ENCODE measurements around the gene COL5A1. TPM values are rescaled to one million over a fixed set of nuclear protein-coding genes. Genes with fewer than 3 reads are reported as not detected.

Gene COL5A1
- total RNA-seq, 1 experiment from 2014 or later = 9.5 TPM

- no peak overlapping the region for H3K23ac ChIP-seq (ENCODE audit: insufficient read length, low read depth, low read length)
- WGBS (ENCODE audit: extremely low coverage, insufficient read length, low lambda C conversion rate) = no CpG with 5 or more reads among the region's 9 CpGs
- H3K27ac ChIP-seq (ENCODE audit: insufficient read length, low read depth, low read length) = no peak overlapping the region
These were observed 79.2 kb downstream of the COL5A1 start for GRCh38 chr9:134720796-134721195.

More at GRCh38 chr9:134720796-134721195, 79.2 kb downstream of the COL5A1 start:
- Histone ChIP-seq H3K56ac (ENCODE audit: insufficient read length, low read depth, low read length) (no peak overlapping the region), H2BK20ac (ENCODE audit: low read depth, low read length, poor library complexity, severe bottlenecking) (no peak overlapping the region), H3K23me2 (ENCODE audit: insufficient read length, low read depth, low read length, poor library complexity, severe bottlenecking) (no peaks in the 10 kb centered on the region), H4K8ac (replicated peaks; ENCODE audit: insufficient read length, low read depth, low read length) (no peak overlapping the region), H3K9ac (ENCODE audit: extremely low read depth, insufficient read length, low read length) (no peak overlapping the region), H4K5ac (ENCODE audit: insufficient read length, low read depth, low read length) (no peak overlapping the region), H2BK12ac (ENCODE audit: insufficient read length, low read depth, low read length) (no peak overlapping the region), H3K4ac (ENCODE audit: low read depth, low read length) (no peak overlapping the region), H3K79me1 (ENCODE audit: insufficient read depth, low read depth, low read length, poor library complexity, severe bottlenecking) (no peaks in the 10 kb centered on the region), H3K27me3 (ENCODE audit: insufficient read depth, low read length) (no peaks in the 10 kb centered on the region), H3K79me2 (ENCODE audit: insufficient read depth, low read length) (no peaks in the 10 kb centered on the region), H3T11ph (ENCODE audit: low read length) (no peak overlapping the region), H3K9me3 (ENCODE audit: control insufficient read depth, low read depth, low read length) (no peaks in the 10 kb centered on the region), H3K14ac (ENCODE audit: insufficient read depth, low read length) (no peak overlapping the region; the same call in 1 of the 2 replicates), H2AFZ (ENCODE audit: low read length) (no peak overlapping the region), H3K4me1 (ENCODE audit: insufficient read depth, low read length) (no peaks in the 10 kb centered on the region), H2AK5ac (ENCODE audit: insufficient read length, low read length) (no peak overlapping the region), H4K20me1 (ENCODE audit: control insufficient read depth, insufficient read depth, insufficient read length) (no peaks in the 10 kb centered on the region), H3K18ac (ENCODE audit: insufficient read length, low read depth, low read length) (no peak overlapping the region), H4K91ac (ENCODE audit: insufficient read length, low read depth, low read length) (no peak overlapping the region), H3K4me2 (ENCODE audit: insufficient read depth, insufficient read length, low read length) (no peak overlapping the region), H2BK5ac (ENCODE audit: insufficient read length, low read length) (no peak overlapping the region), H2BK15ac (ENCODE audit: low read depth, low read length) (no peak overlapping the region), H2BK120ac (ENCODE audit: low read depth, low read length, poor library complexity, severe bottlenecking) (no peak overlapping the region)
- Mint-ChIP-seq H3K27me3 (ENCODE audit: low read depth) (no peaks in the 10 kb centered on the region; the same call in 1 of the 2 replicates), H3K9me3 (no peaks in the 10 kb centered on the region; a peak in 1 of 5 replicates), H3K4me3 (no peak overlapping the region), H3K27ac (no peak overlapping the region; a peak in 1 of 7 replicates), H3K36me3 (ENCODE audit: insufficient read depth in 1 of 3, low read depth in 3 of 3) (no peaks in the 10 kb centered on the region; a peak in 1 of 7 replicates), H3K4me1 (peaks cover 3 to 6% of the 10 kb centered on the region in 2 experiments; a peak in 3 of 4 replicates)
- DNase-seq = no peak
- TF ChIP-seq CTCF (conservative IDR thresholded peaks at IDR 0.05) = no peak
